Suppressor macrophage (primary cell): ENCODE measurements around the gene ATP10B.
A peak's percentile ranks its signal among the peaks of the same experiment; 100 is the strongest.

ENCODE experiments used
- DNase-seq, 4 experiments: peaks; one replicate each; pipeline ENCODE4 v3.0.0-alpha.2; 2020 to 2022

The ATP10B gene

DNA sequence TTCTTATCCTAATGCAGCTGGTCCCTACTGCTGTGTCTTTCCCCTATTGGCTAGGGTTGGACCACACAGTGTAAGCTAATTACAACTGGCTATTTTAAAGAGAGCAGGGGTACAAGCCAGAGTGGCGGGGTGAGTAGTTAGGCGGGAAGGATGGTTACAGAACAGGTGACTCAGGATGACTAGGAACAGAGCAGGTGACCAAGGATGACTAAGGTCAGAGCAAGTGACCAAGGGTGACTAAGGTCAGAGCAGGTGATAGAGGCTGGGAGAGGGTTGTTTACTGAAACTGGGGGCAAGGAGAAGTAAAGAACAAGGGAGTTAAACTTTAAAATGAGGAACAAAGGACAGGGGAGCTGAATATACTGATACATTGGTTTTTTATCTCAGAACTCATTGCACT lies 304.9 kb downstream of the ATP10B start:
- DNase-seq, result peak in 1 of 4 experiments; percentile 3

- no peak for DNase-seq
These were observed 306.2 kb downstream of the ATP10B start for GRCh38 chr5:160545832-160546231.

DNA sequence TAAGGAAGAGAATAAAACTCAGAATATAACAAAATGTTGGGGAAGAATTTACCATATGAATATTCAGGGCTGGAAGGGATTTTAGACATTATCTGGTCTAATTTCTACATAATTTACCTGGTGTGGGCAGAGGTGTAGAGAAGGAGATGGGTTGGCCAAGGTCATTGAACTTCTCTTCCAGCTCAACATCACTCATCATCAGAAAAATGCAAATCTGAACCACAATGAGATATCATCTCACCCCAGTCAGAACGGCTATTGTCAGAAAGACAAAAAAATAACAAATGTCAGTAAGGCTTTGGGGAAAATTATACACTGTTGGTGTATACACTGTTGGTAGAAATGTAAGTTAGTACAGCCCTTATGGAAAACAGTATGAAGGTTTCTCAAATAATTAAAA lies 308.6 kb downstream of the ATP10B start:
- DNase-seq, result no peak

GRCh38 chr5:160542840-160543239 lies 309.2 kb downstream of the ATP10B start:
- DNase-seq, result no peak

DNA sequence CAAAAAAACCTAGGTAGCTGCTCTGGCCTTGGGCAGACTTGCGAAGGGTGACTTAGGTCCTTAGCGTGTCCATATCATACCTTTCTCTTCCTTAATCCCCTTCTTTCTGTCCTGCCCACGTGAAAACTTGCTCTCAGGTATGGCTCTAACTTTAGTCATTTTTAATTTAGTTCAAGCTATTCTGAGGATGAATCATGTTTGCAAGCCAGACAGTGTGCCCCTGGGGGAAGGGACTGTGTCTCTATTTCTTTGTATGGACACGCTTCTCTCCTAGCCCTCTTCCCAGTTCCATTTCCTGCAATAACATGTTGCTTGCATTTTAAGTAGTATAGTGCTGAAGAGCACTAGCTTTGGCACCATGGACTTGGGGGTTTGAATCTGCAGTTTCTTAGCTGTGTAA lies 309.7 kb downstream of the ATP10B start:
- DNase-seq, result no peak

- DNase-seq, result no peak
These were observed 312.6 kb downstream of the ATP10B start for GRCh38 chr5:160539431-160539830.

DNA sequence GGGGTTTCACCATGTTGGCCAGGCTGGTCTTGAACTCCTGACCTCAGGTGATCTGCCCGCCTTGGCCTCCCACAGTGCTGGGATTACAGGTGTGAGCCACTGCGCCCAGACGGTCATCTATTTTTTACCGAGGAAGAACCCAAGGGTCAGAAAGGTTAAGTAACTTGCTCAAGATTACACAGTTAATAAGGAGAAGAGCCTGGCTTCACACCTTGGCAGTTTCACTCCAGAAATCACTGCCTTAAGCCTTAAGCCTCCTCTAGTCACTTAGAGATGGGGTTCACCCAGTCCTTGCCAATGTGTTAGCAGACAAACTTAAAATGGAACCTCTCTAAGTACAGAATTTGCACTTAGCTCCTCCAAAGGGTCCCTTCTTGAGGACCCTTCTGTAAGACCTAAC lies 314.1 kb downstream of the ATP10B start:
- DNase-seq, result no peak

DNA sequence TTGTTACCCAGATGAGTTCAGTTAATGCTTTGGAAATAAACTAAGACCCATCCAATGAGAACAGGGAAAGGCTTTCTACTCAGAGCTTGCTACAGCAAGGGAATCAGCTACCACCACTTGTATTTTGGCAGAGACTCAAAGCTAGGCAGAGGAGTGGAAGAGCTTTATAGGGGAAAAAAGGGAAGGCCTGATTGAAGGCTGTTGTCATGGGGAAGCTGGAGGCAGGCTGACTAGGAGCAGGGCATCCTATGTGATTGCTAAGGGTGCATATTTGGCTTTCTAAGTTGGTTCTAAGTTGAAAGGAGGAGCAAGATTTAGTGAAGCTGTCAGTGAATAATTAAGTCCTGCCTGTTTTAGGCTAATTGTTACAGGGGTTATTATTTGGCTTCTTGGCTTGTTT lies 314.9 kb downstream of the ATP10B start:
- DNase-seq, result no peak

- no peak for DNase-seq
These were observed 317.1 kb downstream of the ATP10B start for GRCh38 chr5:160534914-160535313.

- no peak for DNase-seq
These were observed 317.9 kb downstream of the ATP10B start for GRCh38 chr5:160534125-160534524.

DNA sequence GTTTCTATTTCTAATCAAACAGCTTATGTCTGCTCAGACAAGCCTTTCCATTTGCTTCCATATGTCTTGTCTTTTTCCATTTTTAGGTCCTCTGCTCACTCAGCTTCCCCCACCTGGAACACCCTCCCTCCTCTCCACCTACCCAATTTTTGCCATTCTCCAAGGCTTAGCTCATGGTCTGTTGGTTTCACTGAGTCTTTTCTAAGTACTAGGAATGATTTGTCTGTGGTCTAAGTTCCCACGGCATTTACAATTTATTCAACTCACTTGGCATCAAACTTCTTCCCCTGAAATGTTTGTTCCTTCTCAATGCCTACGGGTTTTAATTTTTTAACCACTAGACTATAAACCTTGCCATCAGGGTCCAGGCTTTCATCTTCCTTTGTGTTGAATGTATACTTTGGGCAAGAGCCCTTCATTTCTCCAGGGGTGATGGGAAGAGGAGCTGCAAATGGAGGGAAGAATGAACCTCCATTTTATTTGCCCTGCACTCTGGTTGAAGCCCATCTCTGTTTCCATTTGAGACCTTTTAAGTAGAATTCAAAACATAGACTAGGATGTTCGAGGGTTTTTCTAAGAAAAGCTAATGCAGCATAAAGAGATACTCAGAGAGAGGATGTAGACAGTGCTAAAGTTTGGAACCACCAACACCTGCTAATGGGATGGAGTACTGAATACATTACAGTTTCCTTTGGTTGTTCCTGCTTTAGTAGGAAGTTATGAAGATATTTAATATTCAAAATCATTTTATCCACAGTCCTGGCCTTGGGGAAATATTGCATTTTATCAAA lies 326.3 kb downstream of the ATP10B start:
- DNase-seq, result no peak

DNA sequence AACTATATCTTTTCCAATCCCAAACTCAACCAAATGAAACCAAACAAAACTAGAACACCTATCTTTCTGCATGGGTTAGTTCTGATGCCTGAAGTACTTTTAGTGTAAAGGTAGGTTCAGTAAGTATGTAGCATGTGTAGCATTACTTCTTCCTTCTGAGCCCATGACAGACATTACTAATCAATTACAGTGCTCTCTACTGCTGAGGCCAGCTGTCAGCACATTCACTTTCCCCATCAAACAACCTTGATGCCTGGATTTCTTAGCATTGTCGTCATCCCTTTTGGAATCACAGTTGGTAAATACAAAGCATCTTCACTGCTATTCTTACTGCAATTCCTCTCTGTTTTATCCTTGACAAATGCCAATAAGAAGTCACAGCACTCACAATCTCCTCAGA lies 327.2 kb downstream of the ATP10B start:
- DNase-seq, result no peak

DNA sequence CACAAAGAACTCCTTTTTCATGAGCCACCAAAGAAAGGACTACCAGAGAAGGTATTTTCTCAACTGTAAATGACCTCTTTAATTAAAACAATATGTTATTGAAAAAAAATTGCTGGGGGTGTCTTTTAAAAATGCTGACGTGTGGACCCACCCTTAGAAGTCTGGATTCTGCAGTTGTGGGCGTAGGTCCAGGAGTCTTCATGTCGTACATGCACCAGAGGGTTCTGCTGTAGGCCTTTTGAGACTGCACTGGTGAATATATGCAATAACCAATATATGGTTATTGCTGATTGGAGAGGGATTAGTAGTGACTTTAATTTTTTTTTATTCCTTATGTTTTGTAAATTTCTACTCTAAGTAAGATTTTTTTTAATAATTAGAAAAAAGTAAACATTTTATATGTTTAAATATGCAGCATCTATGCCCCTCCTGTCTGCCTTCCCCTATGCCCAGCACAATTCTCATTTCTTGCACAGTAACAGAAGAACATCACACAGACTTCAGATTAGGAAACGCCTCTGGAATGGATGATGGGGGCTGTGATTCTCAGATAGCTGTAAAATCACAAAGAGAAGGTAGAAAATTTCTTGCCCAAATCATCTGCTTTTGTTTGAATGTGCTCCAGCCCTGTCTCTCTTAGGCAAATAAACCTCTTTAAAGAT lies 328.4 kb downstream of the ATP10B start:
- no peak for DNase-seq

GRCh38 chr5:160521392-160521663 lies 330.7 kb downstream of the ATP10B start:
- DNase-seq, result no peak

DNA sequence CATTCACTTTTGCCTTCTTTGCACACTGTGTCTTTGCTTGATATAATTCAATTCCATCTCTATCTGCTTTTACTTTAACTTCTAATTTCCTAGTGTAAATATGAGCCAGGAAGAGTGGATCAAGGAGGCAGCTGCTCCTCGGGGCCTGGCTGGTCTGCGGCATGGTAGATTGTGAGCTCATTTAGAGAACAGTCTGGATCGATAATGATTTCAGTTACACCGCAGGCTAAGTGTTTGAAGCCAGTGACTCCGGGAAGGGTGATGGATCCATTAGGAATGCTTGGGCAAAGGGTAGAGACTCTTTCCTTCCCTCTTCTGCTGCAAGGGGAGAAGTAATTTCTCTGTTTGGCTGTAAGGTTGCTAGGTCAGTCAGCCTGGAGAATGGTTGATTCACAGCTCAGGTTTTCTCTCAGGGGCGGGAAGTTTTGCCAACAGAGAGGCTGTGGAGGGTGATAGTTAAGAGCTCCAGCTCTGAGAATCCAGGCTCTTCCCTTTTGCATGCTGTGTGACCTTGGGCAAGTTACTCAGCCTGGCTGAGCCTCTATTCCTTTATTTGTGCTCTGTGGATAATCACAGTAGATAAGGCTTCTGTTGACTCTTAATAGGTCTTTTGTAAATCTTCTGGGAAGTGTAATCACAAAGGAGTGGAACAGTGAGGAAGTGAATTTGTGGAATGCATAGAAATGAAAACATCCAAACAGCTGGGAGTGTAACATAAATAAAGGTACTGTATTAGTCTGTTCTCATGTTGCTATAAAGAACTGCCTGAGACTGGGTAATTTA lies 331.2 kb downstream of the ATP10B start:
- no peak for DNase-seq

DNA sequence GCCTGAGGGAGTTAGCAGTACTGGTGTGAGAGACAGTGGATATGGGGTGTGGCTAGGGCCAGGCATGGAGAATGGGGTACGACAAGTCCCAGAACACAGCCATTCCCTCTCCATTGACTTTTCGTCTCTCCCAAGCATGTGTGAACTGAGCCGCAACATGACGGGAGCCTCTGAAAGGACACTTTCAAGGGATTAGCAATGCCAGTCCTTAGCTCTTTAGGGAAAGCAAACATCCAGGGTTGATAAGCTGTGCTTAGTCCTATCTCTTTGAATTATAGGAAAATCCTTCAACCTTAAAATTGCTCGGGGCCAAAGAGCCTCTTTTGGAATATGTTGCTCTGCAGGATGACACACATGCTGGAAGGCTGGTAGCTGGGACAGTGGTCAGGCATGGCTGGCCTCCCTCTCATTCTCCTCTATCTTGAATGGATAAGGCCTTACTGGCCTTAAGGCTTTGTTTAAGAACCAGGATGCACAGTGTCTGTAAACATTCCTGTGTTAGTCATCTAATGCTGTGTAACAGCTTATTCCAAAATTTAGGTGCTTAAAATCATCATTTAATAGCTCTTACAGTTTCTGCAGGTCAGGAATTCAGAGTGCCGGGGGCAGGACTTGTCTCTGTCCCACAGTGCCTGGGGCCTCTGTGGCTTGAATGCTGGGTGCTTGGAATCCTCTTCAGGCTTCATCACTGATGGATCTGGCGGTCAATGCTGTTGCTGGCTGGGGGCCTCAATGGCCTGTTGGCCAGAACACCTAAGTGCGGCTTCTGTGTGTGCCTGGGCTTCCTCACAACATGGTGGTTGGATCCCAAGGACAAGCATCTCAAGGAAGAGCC lies 335.1 kb downstream of the ATP10B start:
- DNase-seq, result no peak

GRCh38 chr5:160514866-160515265 lies 337.1 kb downstream of the ATP10B start:
- no peak for DNase-seq

- no peak for DNase-seq
These were observed 337.8 kb downstream of the ATP10B start for GRCh38 chr5:160514191-160514590.

DNA sequence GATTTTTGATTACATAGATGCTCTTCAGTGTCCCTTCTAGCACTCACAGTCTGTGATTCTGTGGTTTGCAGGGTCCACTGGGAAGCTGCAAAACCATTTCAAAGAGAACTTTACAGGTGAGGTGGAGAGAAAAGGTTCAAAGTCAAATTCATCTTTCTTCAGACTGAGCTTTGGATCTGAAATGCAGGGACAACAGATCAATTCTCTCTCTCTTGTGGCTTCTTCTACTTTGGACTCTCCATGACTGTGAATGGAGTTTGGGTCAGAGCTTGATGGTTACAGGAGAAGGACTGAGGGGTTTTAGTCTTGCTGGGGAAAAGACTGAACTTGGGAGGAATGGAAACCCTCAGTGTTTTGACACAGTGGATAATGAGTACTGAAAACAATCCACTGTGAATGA lies 338.5 kb downstream of the ATP10B start:
- no peak for DNase-seq
